Ishikawa (cell line): Measurements from ENCODE around the gene BCL2L1.

ENCODE experiments used
- CEBPB ChIP-seq: IDR thresholded peaks from 2 replicates; pipeline ENCODE4 v1.6.1; 2012
- CREB1 ChIP-seq: IDR thresholded peaks from 2 replicates; pipeline ENCODE4 v1.6.1; 2012; ENCODE audit warnings: low read depth
- EGR1 ChIP-seq: IDR thresholded peaks from 2 replicates; pipeline ENCODE4 v1.6.1; 2012
- EP300 ChIP-seq: IDR thresholded peaks from 2 replicates; pipeline ENCODE4 v1.6.1; 2012; ENCODE audit warnings: borderline replicate concordance
- FOXM1 ChIP-seq: IDR thresholded peaks from 2 replicates; pipeline ENCODE4 v1.6.1; 2012; ENCODE audit warnings: low read depth, borderline replicate concordance
- NFIC ChIP-seq: IDR thresholded peaks from 2 replicates; pipeline ENCODE4 v1.6.1; 2012
- RAD21 ChIP-seq: IDR thresholded peaks from 2 replicates; pipeline ENCODE4 v1.6.1; 2012; ENCODE audit warnings: low read depth
- TAF1 ChIP-seq: IDR thresholded peaks from 2 replicates; pipeline ENCODE4 v1.6.1; 2012; ENCODE audit warnings: low read depth, mild to moderate bottlenecking
- TCF12 ChIP-seq: IDR thresholded peaks from 2 replicates; pipeline ENCODE4 v1.6.1; 2012; ENCODE audit warnings: low read depth
- TEAD4 ChIP-seq: IDR thresholded peaks from 2 replicates; pipeline ENCODE4 v1.6.1; 2012
- YY1 ChIP-seq: IDR thresholded peaks from 2 replicates; pipeline ENCODE4 v1.6.1; 2012; ENCODE audit warnings: low read depth
- ZBTB7A ChIP-seq: IDR thresholded peaks from 2 replicates; pipeline ENCODE4 v1.6.1; 2012; ENCODE audit warnings: low read depth
- TF ChIP-seq, protein P1 (sequence below): IDR thresholded peaks from 2 replicates; pipeline ENCODE4 v1.6.1; 2012; ENCODE audit warnings: low read depth, mild to moderate bottlenecking
- TF ChIP-seq, protein P2 (sequence below): IDR thresholded peaks from 2 replicates; pipeline ENCODE4 v1.6.1; 2012
- TF ChIP-seq, protein P3 (sequence below): IDR thresholded peaks from 2 replicates; pipeline ENCODE4 v1.6.1; 2012

Gene BCL2L1

DNA sequence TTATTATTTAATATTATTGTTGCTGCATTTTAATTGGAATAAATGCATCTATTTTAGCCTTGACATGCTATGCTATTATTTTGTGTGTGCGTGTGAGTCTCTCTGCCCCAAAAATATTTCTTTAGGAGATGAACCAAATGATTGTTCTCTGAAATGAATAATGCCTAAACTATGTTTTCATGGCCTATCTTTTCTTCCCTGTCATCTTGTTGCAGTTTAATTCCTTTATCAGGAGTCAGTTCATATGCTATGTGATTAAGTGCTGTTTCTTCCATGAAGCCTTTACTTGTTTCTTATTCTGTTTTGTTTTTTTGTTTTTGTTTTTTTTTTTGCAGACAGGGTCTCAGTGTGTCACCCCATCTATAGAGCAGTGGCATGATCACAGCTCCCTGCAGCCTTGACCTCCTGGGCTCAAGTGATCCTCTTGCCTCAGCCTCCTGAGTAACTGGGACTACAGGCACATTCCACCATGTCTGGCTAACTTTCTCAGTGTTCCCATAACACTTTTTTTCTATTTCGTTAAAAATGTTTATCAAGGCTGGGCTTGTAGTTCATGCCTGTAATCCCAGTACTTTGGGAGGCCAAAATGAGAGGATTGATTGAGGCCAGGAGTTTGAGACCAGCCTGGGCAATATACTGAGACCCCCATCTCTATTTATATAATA, 42.1 kb upstream of the BCL2L1 start:
- TF ChIP-seq NFIC: no peak
- no peak for TF ChIP-seq TAF1
- no peak for TF ChIP-seq YY1

DNA sequence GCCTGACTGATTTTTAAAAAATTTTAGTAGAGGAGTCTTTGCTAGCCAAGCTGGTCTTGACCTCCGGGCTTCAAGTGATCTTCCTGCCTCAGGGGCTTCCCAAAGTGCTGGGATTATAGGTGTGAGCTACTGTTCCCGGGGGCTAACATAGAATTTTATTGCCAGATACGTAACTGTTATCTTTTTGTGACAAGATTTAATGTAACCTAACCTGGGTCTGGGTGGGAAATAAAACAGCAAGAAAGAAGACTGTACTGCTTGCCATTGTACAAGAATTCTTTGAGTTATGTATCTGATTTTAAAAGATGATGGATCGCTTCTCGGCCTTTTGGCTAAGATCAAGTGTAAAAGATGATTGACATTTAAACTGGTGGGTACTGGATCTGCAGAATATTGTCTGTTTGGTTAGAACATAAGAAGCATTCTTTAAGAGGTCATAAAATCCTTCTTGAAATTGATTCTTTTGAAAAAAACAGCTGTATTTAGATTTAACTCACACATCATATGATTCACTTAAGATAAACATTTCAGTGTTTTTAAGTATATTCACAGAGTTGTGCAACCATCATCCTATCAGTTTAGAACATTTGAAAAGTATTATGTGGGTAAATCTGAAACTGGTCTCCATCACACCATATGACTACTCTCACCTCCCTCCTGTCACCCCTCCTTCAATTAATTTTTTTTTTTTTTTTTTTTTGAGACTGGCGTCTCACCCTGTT, 38.0 kb upstream of the BCL2L1 start:
- TF ChIP-seq CREB1 (no peak), CEBPB (no peak), EP300 (no peak), EGR1 (no peak), YY1 (no peak), TCF12 (no peak), TAF1 (no peak), NFIC (no peak)
- TF ChIP-seq, protein P1, sequence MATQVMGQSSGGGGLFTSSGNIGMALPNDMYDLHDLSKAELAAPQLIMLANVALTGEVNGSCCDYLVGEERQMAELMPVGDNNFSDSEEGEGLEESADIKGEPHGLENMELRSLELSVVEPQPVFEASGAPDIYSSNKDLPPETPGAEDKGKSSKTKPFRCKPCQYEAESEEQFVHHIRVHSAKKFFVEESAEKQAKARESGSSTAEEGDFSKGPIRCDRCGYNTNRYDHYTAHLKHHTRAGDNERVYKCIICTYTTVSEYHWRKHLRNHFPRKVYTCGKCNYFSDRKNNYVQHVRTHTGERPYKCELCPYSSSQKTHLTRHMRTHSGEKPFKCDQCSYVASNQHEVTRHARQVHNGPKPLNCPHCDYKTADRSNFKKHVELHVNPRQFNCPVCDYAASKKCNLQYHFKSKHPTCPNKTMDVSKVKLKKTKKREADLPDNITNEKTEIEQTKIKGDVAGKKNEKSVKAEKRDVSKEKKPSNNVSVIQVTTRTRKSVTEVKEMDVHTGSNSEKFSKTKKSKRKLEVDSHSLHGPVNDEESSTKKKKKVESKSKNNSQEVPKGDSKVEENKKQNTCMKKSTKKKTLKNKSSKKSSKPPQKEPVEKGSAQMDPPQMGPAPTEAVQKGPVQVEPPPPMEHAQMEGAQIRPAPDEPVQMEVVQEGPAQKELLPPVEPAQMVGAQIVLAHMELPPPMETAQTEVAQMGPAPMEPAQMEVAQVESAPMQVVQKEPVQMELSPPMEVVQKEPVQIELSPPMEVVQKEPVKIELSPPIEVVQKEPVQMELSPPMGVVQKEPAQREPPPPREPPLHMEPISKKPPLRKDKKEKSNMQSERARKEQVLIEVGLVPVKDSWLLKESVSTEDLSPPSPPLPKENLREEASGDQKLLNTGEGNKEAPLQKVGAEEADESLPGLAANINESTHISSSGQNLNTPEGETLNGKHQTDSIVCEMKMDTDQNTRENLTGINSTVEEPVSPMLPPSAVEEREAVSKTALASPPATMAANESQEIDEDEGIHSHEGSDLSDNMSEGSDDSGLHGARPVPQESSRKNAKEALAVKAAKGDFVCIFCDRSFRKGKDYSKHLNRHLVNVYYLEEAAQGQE: no peak
- TF ChIP-seq, protein P2, sequence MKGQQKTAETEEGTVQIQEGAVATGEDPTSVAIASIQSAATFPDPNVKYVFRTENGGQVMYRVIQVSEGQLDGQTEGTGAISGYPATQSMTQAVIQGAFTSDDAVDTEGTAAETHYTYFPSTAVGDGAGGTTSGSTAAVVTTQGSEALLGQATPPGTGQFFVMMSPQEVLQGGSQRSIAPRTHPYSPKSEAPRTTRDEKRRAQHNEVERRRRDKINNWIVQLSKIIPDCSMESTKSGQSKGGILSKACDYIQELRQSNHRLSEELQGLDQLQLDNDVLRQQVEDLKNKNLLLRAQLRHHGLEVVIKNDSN: no peak

DNA sequence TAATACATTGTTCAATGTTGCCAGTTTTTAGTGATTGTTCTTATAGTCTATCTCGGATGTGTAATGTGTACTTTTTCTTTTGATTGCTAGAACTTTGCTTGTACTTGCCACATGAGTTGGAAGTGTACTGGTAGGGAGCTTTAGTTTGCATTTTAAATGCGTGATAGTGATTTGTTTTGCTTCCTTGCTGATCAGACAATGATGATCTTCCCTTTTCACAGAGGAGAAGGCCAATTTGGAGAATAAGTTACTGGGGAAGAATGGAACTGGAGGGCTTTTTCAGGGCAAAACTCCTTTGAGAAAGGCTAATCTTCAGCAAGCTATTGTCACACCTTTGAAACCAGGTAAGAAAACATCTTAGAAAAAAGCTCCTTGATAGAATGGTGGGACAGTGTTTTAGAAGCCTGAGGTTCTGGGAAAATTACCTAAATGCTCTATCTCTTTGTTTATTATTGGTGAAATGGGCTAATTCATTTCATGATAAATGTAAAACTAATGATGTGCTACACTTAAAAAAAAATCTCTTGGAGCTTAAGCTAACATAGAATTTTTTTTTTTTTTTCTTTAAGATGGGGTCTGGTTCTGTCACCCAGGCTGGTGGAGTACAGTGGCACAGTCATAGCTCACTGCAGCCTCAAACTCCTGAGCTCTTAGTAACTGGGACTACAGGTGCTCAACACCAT, 37.3 kb upstream of the BCL2L1 start:
- TF ChIP-seq EP300: no peak
- TF ChIP-seq, protein P3, sequence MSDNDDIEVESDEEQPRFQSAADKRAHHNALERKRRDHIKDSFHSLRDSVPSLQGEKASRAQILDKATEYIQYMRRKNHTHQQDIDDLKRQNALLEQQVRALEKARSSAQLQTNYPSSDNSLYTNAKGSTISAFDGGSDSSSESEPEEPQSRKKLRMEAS: no peak

DNA sequence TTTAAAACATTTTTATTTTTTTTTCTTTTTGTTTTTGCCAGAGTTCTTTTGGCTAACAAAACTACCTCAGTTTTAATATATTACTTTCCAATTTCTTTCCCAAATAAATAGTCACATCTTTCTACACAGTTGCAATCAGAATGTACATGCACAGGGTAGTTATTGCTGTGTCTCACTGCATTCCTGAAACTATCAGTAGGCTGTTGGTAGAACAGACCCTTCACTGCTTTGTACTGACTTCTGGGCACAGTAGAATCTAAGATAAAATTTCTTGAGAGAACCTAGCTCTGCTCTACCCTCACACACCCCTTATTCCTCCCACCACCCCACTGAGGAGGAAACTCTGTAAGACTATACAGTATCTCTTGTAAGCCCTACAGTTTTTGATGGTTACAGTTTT, 36.3 kb upstream of the BCL2L1 start:
- TF ChIP-seq EGR1: no peak
- TF ChIP-seq TEAD4: no peak
- TF ChIP-seq TAF1: no peak
- TF ChIP-seq, protein P1: no peak
- TF ChIP-seq, protein P3: no peak
- TF ChIP-seq YY1: no peak
- TF ChIP-seq, protein P2: no peak
- no peak for TF ChIP-seq ZBTB7A
- no peak for TF ChIP-seq CEBPB
- TF ChIP-seq NFIC: no peak
- TF ChIP-seq EP300: no peak
- no peak for TF ChIP-seq RAD21
- no peak for TF ChIP-seq TCF12
- TF ChIP-seq FOXM1: no peak
- no peak for TF ChIP-seq CREB1

DNA sequence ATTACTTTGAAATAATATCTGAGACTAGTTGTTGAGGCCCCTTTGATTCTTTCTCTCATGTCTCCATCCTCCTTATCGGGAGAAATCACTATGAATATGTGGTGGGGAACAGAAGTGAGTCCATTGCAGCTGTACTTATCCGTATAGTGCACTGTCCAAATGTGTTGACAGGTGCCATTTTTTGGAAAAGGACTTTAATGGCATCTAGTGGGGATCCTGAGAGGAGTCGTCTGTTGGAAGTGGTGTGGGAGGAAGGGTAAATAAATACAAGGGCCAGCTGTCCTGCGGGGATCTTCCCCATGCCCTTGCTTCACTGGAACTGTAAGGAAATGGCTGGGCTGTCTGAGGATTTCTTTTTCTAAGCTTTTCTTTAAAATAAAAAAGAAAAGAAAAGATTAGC, 35.9 kb upstream of the BCL2L1 start:
- TF ChIP-seq, protein P2: no peak
- TF ChIP-seq ZBTB7A (no peak), TEAD4 (no peak), NFIC (no peak), EP300 (no peak), YY1 (no peak), FOXM1 (no peak)
- TF ChIP-seq, protein P3: no peak
